Measurements from ENCODE around the gene CACNA1F.

Gene CACNA1F

GRCh38 chrX:49233176-49233575 lies at the start of gene CACNA1F:
TSS of gene CACNA1F (minus strand) at chrX:49233340. CDS start at chrX:49233309, 31 bp downstream.
- DNase-seq = no peak

- no peak for DNase-seq
Measured at GRCh38 chrX:49282647-49283011, 49.5 kb upstream of the CACNA1F start.

GRCh38 chrX:49278081-49278480 lies 44.9 kb upstream of the CACNA1F start:
- no peak for DNase-seq

GRCh38 chrX:49277535-49277830 lies 44.3 kb upstream of the CACNA1F start:
- DNase-seq = no peak

- peak; percentile 37 for DNase-seq
Measured at GRCh38 chrX:49276671-49277534, 43.8 kb upstream of the CACNA1F start.

GRCh38 chrX:49276207-49276606 lies 43.1 kb upstream of the CACNA1F start:
- no peak for DNase-seq

- peak; percentile 74 for DNase-seq
Measured at GRCh38 chrX:49273181-49273727, 40.1 kb upstream of the CACNA1F start.

- peak; percentile 38 for DNase-seq
Measured at GRCh38 chrX:49272421-49272820, 39.3 kb upstream of the CACNA1F start.

GRCh38 chrX:49271341-49271740 lies 38.2 kb upstream of the CACNA1F start:
- DNase-seq = no peak

GRCh38 chrX:49270249-49270921 lies 37.2 kb upstream of the CACNA1F start:
- DNase-seq = no peak

- no peak for DNase-seq
Measured at GRCh38 chrX:49269767-49270248, 36.7 kb upstream of the CACNA1F start, which contains the start of gene PPP1R3F. TSS of gene PPP1R3F (plus strand) at chrX:49269793. CDS start at chrX:49269870, 77 bp downstream.

GRCh38 chrX:49269010-49269766 lies 36.0 kb upstream of the CACNA1F start:
- peak; percentile 96 for DNase-seq

- DNase-seq = no peak
Measured at GRCh38 chrX:49268702-49269009, 35.5 kb upstream of the CACNA1F start.

GRCh38 chrX:49266523-49267445 lies 33.6 kb upstream of the CACNA1F start:
- no peak for DNase-seq

GRCh38 chrX:49264460-49264859 lies 31.3 kb upstream of the CACNA1F start, which contains the start of gene FOXP3:
TSS of gene FOXP3 (minus strand) at chrX:49264710. CDS start at chrX:49258505, 6,205 bp downstream.
- no peak for DNase-seq

GRCh38 chrX:49263631-49264030 lies 30.5 kb upstream of the CACNA1F start:
- no peak for DNase-seq

- DNase-seq = no peak
Measured at GRCh38 chrX:49262603-49263002, 29.5 kb upstream of the CACNA1F start.

- no peak for DNase-seq
Measured at GRCh38 chrX:49260221-49260985, 27.3 kb upstream of the CACNA1F start.

- no peak for DNase-seq
Measured at GRCh38 chrX:49258749-49259124, 25.6 kb upstream of the CACNA1F start.

GRCh38 chrX:49257846-49258748 lies 25.0 kb upstream of the CACNA1F start:
- DNase-seq = no peak

Data from activated CD4-positive, alpha-beta T cell treated with anti-CD3 and anti-CD28 coated beads, Interleukin-2, amount 50 U/mL, for 16 hours (primary cell).